H1 (cell line): ENCODE data around the gene EPHA6. TPM values are rescaled to one million over a fixed set of nuclear protein-coding genes. Genes with fewer than 3 reads are reported as not detected.

Experiments used
- CTCF ChIA-PET: fragments of 300-600 bp; sonication (Branson Sonifier 250); formaldehyde crosslinking; loops from one replicate; lab custom pipeline; 2021; ENCODE audit not compliant: partially characterized antibody; lab: Charles Lee
- POLR2A ChIA-PET: fragments of 300-600 bp; sonication (Branson Sonifier 250); formaldehyde crosslinking; loops from one replicate; lab custom pipeline; 2021; ENCODE audit warnings: inconsistent platforms; ENCODE audit not compliant: partially characterized antibody; lab: Charles Lee
- DNase-seq, 2 experiments: peaks; one replicate each; pipeline versions ENCODE4 v3.0.0 to v3.0.0-alpha.2; 2010 to 2022; ENCODE audit warnings: low spot score in 2 of 2, low read depth in 1 of 2, mixed read lengths in 1 of 2
- FAIRE-seq: peaks from 2 replicates; lab custom pipeline; 2011; peaks lifted over from hg19 to GRCh38; lab: Jason Lieb, UNC
- H2AFZ ChIP-seq: 2 replicates; pipeline ENCODE4 v1.8.1; 2012; ENCODE audit warnings: low read length, inconsistent platforms
- H2AK5ac ChIP-seq: 2 replicates; pipeline ENCODE4 v1.6.1; 2013; ENCODE audit warnings: low read depth, low read length
- H2BK120ac ChIP-seq: replicated peaks from 2 replicates; pipeline ENCODE3; 2013; ENCODE audit warnings: low read depth, low read length, inconsistent platforms
- H2BK12ac ChIP-seq: 2 replicates; pipeline ENCODE4 v1.6.1; 2013; ENCODE audit warnings: low read depth, low read length
- H2BK15ac ChIP-seq: 2 replicates; pipeline ENCODE4 v1.6.1; 2013; ENCODE audit warnings: low read length
- H2BK20ac ChIP-seq: 2 replicates; pipeline ENCODE4 v1.6.1; 2013; ENCODE audit warnings: low read length
- H2BK5ac ChIP-seq: 2 replicates; pipeline ENCODE4 v1.6.1; 2013; ENCODE audit warnings: low read depth, low read length
- H3K14ac ChIP-seq: 2 replicates; pipeline ENCODE4 v1.6.1; 2013; ENCODE audit warnings: inconsistent platforms; ENCODE audit not compliant: insufficient read length
- H3K18ac ChIP-seq: 2 replicates; pipeline ENCODE4 v1.6.1; 2013; ENCODE audit warnings: low read length; ENCODE audit errors: extremely low read depth
- H3K23ac ChIP-seq: 2 replicates; pipeline ENCODE4 v1.6.1; 2013; ENCODE audit warnings: inconsistent platforms; ENCODE audit not compliant: insufficient read length
- H3K23me2 ChIP-seq: 2 replicates; pipeline ENCODE4 v1.6.1; 2013; ENCODE audit warnings: low read depth, low read length
- H3K27ac ChIP-seq: 2 replicates; pipeline ENCODE4 v1.6.1; 2011; ENCODE audit warnings: low read depth, low read length, inconsistent platforms
- H3K27me3 ChIP-seq, 4 experiments: replicated peaks in 1 of 4; 1 replicate in 1 of 4; 2 replicates in 3 of 4; pipeline versions ENCODE4 v1.6.1 to v1.8.1; 2011 to 2013; ENCODE audit warnings: low read length in 3 of 4, mild to moderate bottlenecking in 3 of 4, inconsistent platforms in 2 of 4, mixed read lengths in 2 of 4, moderate library complexity in 1 of 4; ENCODE audit not compliant: control insufficient read depth in 3 of 4, insufficient read depth in 3 of 4; ENCODE audit errors: extremely low read depth in 1 of 4
- H3K36me3 ChIP-seq, 4 experiments: 2 replicates each; pipeline versions ENCODE4 v1.6.1 to v1.8.1; 2011 to 2013; ENCODE audit warnings: mild to moderate bottlenecking in 4 of 4, low read length in 3 of 4, moderate library complexity in 2 of 4, control low read depth in 1 of 4, inconsistent platforms in 1 of 4; ENCODE audit not compliant: insufficient read depth in 4 of 4, control insufficient read depth in 2 of 4
- H3K4ac ChIP-seq: replicated peaks from 2 replicates; pipeline ENCODE3; 2013; ENCODE audit warnings: low read length, low read depth, mixed read lengths, inconsistent platforms; ENCODE audit not compliant: insufficient read length
- H3K4me1 ChIP-seq, 4 experiments: replicated peaks in 1 of 4; 1 replicate in 1 of 4; 2 replicates in 3 of 4; pipeline versions ENCODE4 v1.6.1 to v1.8.1; 2011 to 2013; ENCODE audit warnings: low read length in 3 of 4, inconsistent platforms in 2 of 4, mixed read lengths in 1 of 4; ENCODE audit not compliant: insufficient read depth in 4 of 4, control insufficient read depth in 3 of 4
- H3K4me2 ChIP-seq, 2 experiments: 2 replicates each; pipeline versions ENCODE4 v1.6.1 to v1.8.1; 2011 to 2013; ENCODE audit warnings: low read depth in 2 of 2, low read length in 2 of 2, control low read depth in 1 of 2, inconsistent platforms in 1 of 2, mild to moderate bottlenecking in 1 of 2; ENCODE audit not compliant: insufficient read depth in 1 of 2
- H3K4me3 ChIP-seq, 4 experiments: fragments of 200-600, 300-600 bp in 1 of 4; sonication (generic), shearing (Covaris generic), sonication (Bioruptor Twin) in 1 of 4; 2 replicates each; pipeline versions ENCODE4 v1.5.1 to v1.8.1; 2011 to 2016; ENCODE audit warnings: low read length in 4 of 4, low read depth in 3 of 4, control low read depth in 2 of 4, inconsistent platforms in 2 of 4, mild to moderate bottlenecking in 2 of 4, mixed read lengths in 1 of 4, moderate library complexity in 1 of 4; ENCODE audit not compliant: insufficient read depth in 2 of 4; ENCODE audit errors: extremely low read depth in 1 of 4
- H3K56ac ChIP-seq: replicated peaks from 2 replicates; pipeline ENCODE3; 2013; ENCODE audit warnings: low read depth, mild to moderate bottlenecking, mixed read lengths, low read length, inconsistent platforms; ENCODE audit not compliant: insufficient read length
- H3K79me1 ChIP-seq: 2 replicates; pipeline ENCODE4 v1.6.1; 2013; ENCODE audit warnings: low read depth, low read length, control low read depth
- H3K79me2 ChIP-seq, 2 experiments: 2 replicates each; pipeline versions ENCODE4 v1.6.1 to v1.8.1; 2012 to 2013; ENCODE audit warnings: low read length in 2 of 2, mild to moderate bottlenecking in 2 of 2, inconsistent platforms in 1 of 2; ENCODE audit not compliant: insufficient read depth in 2 of 2, control insufficient read depth in 1 of 2
- H3K9ac ChIP-seq, 4 experiments: replicated peaks in 1 of 4; 1 replicate in 1 of 4; 2 replicates in 3 of 4; pipeline versions ENCODE4 v1.6.1 to v1.8.1; 2011 to 2013; ENCODE audit warnings: low read depth in 3 of 4, low read length in 3 of 4, control low read depth in 2 of 4, mild to moderate bottlenecking in 2 of 4, moderate library complexity in 2 of 4, inconsistent platforms in 1 of 4; ENCODE audit errors: extremely low read depth in 1 of 4
- H3K9me3 ChIP-seq, 2 experiments: 2 replicates each; pipeline versions ENCODE4 v1.6.1 to v1.8.1; 2012 to 2013; ENCODE audit warnings: mild to moderate bottlenecking in 2 of 2, moderate library complexity in 2 of 2, control low read depth in 1 of 2, inconsistent platforms in 1 of 2, low read depth in 1 of 2, low read length in 1 of 2, mixed read lengths in 1 of 2; ENCODE audit not compliant: insufficient read depth in 2 of 2
- H4K20me1 ChIP-seq, 2 experiments: replicated peaks in 1 of 2; 2 replicates each; pipeline versions ENCODE3 to v1.8.1; 2011 to 2013; ENCODE audit warnings: inconsistent platforms in 2 of 2, low read length in 2 of 2, mild to moderate bottlenecking in 1 of 2; ENCODE audit not compliant: insufficient read depth in 2 of 2, control insufficient read depth in 1 of 2
- H4K5ac ChIP-seq: 2 replicates; pipeline ENCODE4 v1.6.1; 2013; ENCODE audit warnings: low read length, low read depth, mixed read lengths, inconsistent platforms; ENCODE audit not compliant: insufficient read length
- H4K8ac ChIP-seq: 2 replicates; pipeline ENCODE4 v1.8.0; 2013; ENCODE audit warnings: mild to moderate bottlenecking, moderate library complexity, low read length, inconsistent platforms; ENCODE audit not compliant: insufficient read depth; ENCODE audit errors: extremely low read depth
- H4K91ac ChIP-seq: replicated peaks from 2 replicates; pipeline ENCODE3; 2013; ENCODE audit warnings: low read length, mixed read lengths, inconsistent platforms; ENCODE audit not compliant: insufficient read length
- BACH1 ChIP-seq: IDR thresholded peaks from 2 replicates; pipeline ENCODE4 v1.6.1; 2012; ENCODE audit warnings: low read length, improper control_type of control experiment
- CREB1 ChIP-seq: IDR thresholded peaks from 2 replicates; pipeline ENCODE4 v1.6.1; 2012; ENCODE audit warnings: inconsistent platforms
- FOSL1 ChIP-seq: IDR thresholded peaks from 2 replicates; pipeline ENCODE4 v1.6.1; 2011; ENCODE audit warnings: mild to moderate bottlenecking, low read depth, low read length, moderate library complexity; ENCODE audit not compliant: insufficient read depth
- KDM5A ChIP-seq: fragments of 200-600 bp; IDR thresholded peaks from 2 replicates; pipeline ENCODE4 v1.7.1; 2012; ENCODE audit warnings: mild to moderate bottlenecking, low read length, inconsistent platforms, mixed read lengths
- WGBS, 2 experiments: shearing (Covaris generic) in 1 of 2; methylation state at CpG; one replicate each; pipeline versions ENCODE4 v1.1.6 to v1.1.7; 2013 to 2015; ENCODE audit warnings: low lambda C conversion rate in 2 of 2, mixed read lengths in 2 of 2, inconsistent platforms in 1 of 2, low coverage in 1 of 2, missing lambda C conversion rate in 1 of 2; ENCODE audit not compliant: insufficient replicate concordance in 2 of 2, insufficient coverage in 1 of 2, insufficient read length in 1 of 2; ENCODE audit errors: extremely low coverage in 1 of 2, missing lambda C conversion rate in 1 of 2; 5-methylcytosine and 5-hydroxymethylcytosine counted together
- polyA plus RNA-seq, 7 experiments: library from polyadenylated mRNA; depleted of rRNA in 3 of 7; stranded (reverse) in 5 of 7; unstranded in 2 of 7; fragments of >200 nt in 5 of 7; fragments of 200-250 nt in 2 of 7; gene quantifications; 1 replicate in 5 of 7; 2 replicates in 1 of 7; 4 replicates in 1 of 7; pipeline versions ENCODE4 v1.2.1 to v1.2.3, GENCODE V29; 2011 to 2013; ENCODE audit warnings: missing spikeins in 2 of 7, mixed read lengths in 2 of 7
- total RNA-seq: library from RNA; stranded (reverse); fragmentation: NEBNext Ultra II Directional; extraction: Animal tissue kit (Norgen Biotek cat#: 25700); gene quantifications from 2 replicates; pipeline ENCODE4 v1.2.1, GENCODE V29; 2021

Gene EPHA6
- total and polyA plus RNA-seq, 2 of the 8 experiments (the other 6 are each of a cell fraction or from before 2014, with no cell fraction given): 0.83 to 3.2 TPM

- Histone ChIP-seq H4K5ac (no peak overlapping the region), H3K9ac (no peak overlapping the region), H3K36me3 (no peaks in the 10 kb centered on the region), H4K8ac (no peak overlapping the region), H2BK120ac (no peak overlapping the region), H2AK5ac (no peak overlapping the region), H3K79me2 (no peaks in the 10 kb centered on the region), H2BK20ac (no peak overlapping the region), H4K20me1 (no peaks in the 10 kb centered on the region), H2BK5ac (no peak overlapping the region), H3K23me2 (no peaks in the 10 kb centered on the region), H3K56ac (no peak overlapping the region), H3K27me3 (no peaks in the 10 kb centered on the region), H3K4ac (no peak overlapping the region), H3K4me2 (no peak overlapping the region), H3K23ac (no peak overlapping the region), H3K4me1 (no peaks in the 10 kb centered on the region), H4K91ac (no peak overlapping the region), H3K9me3 (no peaks in the 10 kb centered on the region), H3K27ac (no peak overlapping the region), H2BK15ac (no peak overlapping the region), H2BK12ac (no peak overlapping the region), H3K18ac (no peak overlapping the region), H2AFZ (no peak overlapping the region), H3K14ac (no peak overlapping the region), H3K4me3 (no peak overlapping the region), H3K79me1 (no peaks in the 10 kb centered on the region)
- CTCF ChIA-PET: no interaction called here
- WGBS, 2 experiments: 81% methylated on average over 2 of the region's 2 CpGs; no CpG with 5 or more reads in 1 of the 2 experiments
- FAIRE-seq: no peak
- no peak for DNase-seq
- POLR2A ChIA-PET: no interaction called here
- no peak for TF ChIP-seq KDM5A
- no peak for TF ChIP-seq CREB1
- TF ChIP-seq FOSL1: no peak
- TF ChIP-seq BACH1: no peak
Measured at GRCh38 chr3:96970211-96970610, 155.8 kb downstream of the EPHA6 start.
